GM18909 (cell line): ENCODE results near the gene USP13.
"Not testable (repeated sequence)": the region's sequence is repeated elsewhere in the genome, so short reads cannot be mapped to it uniquely, and the experiment has no call there.

ENCODE experiments used
- ATAC-seq: cut with Tn5 transposase; IDR thresholded peaks from one replicate; pipeline ENCODE4 v1.9.1; 2021; ENCODE audit warnings: mild to moderate bottlenecking; ENCODE audit not compliant: unreplicated experiment, poor library complexity

USP13 gene

DNA sequence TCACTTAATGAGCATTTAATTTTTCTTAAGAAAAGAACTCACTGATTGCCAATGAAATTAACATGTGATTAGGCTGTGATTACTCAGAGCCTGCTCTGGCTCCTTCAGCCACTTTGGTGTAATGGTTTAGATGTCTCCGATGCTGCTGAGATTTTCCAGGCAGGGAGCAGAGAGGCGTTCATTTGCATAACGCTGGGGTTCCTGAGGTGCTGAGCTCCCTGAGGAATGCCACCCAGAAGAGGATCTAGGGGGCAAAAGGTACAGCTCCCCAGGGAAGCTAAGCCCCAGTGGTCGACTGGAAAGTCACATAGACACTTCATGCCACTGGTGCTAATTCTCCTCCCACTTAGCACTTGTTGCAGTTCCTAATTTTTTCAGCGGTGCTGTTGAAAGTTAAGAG lies 119.5 kb downstream of the USP13 start:
- no peak for ATAC-seq

DNA sequence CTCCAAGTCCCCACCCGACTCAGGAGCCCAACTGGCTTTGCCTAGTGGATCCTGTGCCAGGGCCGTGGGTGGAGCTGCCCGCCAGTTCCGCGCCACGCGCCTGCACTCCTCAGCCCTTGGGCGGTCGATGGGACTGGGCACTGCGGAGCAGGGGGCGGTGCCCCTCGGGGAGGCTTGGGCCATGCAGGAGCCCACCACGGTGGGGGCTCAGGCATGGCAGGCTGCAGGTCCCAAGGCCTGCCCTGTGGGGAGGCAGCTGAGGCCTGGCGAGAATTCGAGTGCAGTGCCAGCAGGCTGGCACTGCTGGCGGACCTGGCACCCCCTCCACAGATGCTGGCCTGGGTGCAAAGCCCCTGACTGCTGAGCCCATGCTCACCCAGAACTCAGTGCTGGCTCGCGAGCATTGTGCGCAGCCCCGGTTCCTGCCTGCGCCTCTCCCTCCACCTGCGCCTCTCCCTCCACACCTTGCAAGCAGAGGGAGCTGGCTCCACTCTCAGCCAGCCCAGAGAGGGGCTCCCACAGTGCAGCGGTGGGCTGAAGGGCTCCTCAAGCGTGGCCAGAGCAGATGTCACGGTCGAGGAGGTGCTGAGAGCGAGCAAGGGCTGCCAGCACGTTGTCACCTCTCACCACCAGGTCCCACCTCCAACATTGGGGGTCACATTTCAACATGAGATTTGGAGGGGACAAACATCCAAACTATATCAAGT lies 122.7 kb downstream of the USP13 start:
- ATAC-seq: no peak

DNA sequence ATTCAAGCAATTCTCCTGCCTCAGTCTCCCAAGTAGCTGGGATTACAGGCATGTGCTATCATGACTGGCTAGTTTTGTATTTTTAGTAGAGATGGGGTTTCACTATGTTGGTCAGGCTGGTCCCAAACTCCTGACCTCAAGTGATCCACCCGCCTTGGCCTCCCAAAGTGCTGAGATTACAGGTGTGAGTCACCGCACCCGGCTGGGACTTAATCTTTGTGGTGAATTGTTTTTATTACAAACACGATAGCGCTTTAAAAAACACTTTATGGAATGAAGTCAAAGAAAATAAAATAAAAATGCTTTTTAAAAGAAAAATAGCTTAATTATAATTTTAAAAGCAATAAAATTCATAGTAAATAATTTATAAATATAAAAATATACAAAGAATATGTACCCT lies 130.0 kb downstream of the USP13 start:
- not testable (repeated sequence) for ATAC-seq

DNA sequence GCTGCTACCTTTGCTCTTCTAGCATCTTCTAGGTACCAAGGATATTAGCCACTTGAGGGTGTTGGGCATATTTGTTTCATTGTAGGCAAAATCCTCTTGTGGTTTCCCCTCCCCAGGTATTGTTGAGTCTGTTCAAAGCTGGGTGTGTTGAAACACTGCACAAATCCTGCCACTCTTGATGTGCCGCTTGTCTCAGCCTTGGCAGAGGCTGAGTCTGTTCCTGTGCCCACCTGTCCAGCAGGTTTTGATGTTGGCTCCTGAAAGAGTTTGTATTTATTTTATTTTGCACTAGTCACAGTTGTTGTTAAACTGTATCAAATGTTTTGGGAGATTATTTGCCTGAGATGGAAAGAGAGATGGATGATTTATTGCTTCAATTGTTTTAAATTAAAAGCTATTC lies 136.2 kb downstream of the USP13 start:
- ATAC-seq: no peak

DNA sequence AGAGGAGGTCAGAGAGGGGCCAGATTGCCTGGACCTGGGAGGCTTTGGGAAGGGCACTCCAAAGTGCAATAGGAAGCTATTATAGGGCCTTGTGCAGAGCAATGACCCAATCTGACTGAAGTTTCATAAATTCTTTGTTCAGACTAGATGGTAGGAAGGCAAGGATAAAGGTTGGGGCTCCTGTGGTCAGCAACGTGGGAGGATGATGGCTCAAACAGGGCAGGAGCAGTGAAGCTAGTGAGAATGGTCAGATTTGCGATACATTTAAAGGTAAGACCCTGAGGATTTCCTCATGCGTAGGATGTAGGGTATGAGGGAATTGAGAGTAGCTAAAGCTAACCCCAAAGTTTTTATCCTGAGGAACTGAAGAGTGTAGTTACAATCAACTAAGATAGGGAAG lies 139.0 kb downstream of the USP13 start:
- ATAC-seq: no peak

DNA sequence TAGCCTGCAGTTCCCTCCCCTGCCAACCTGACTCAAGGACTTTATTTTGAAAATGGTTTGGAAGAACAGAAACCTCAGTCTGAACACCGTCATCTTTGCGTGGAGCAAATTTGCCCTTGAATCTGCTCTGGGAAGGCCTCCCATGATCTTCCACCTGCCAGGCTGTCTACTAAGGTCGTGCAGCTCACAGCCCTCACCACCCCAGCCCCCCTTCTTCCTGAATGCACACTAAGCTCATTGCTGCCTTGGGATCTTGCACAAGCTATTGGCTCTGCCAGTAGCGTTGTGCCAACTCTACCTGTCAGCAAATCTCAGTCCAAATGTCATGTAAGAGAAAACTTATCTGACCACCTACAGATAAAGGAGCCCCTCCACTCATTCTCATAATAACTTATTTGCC lies 141.5 kb downstream of the USP13 start:
- ATAC-seq: no peak

DNA sequence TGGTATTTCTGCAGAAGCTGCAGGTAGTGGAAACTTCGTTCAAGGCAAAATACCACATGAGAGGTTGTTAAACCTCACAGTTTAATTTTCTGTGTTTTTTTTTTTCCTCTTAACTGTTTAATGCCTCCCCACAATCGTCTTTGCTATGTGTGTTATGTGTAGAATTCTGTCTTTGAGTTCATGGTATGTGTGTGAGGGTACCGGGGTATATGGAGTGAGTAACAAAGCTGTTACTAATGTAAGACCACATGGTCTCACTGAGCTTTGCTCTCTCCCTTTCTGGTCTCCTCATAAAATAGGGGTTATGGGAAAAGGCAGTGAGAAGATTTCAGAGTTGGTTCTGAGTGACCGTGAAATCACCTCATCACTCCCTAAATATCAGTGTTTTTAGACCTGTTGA lies 143.6 kb downstream of the USP13 start:
- no peak for ATAC-seq

DNA sequence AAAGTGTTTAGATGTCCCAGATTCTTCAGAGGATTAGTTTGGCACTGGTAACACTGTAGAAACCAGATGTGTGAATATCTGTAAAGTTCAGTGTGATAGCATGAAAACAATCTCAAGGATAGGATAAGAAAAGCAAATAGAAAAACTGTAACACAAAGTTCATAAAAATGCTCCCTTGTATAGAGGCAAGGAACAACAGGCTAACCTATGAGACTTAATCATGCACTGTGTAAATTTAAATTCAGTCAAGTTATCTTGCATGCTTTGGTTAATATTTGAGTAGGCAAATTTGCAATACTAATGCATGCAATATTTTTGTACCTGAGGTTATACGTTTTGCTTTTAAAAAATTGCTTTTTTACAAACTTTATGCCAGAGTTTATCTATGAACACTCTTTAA lies 144.4 kb downstream of the USP13 start:
- no peak for ATAC-seq

DNA sequence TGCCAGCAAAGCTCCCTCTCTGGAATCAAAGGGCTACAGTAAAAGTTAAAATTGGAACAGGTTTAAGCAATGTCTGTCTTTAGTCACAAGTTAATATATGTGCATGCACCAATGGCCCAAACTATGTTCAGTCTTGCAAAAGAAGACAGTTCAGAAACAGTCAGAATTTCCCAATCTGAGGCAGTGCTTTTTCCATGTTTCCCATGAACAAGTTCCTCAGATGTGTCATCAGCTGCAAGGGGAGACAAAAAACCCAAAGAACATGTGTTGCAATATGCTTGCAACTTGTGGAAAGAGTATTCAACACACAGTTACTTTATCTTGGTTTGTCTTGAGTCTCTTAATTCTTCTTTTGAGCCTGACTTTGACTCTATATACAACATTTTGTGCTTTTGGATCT lies 148.4 kb downstream of the USP13 start:
- no peak for ATAC-seq

DNA sequence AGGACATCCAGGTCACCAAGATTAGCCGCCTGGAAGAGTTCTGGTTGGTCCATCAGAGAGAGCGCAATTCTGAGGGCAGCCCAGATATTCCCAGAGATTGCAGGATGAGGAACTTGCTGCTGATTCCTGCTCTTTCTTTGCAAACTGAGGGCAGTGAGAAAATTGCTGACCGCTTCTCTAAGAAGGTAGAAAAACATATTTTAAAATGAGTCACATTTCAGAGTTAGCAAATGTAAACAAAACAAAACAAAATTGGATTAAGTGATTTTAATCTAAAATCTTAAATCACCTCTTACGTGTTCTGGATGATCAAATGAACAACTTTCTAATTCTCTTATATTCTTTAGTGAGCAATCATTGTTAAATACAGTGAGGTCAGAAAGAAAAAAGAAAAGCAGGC lies 149.0 kb downstream of the USP13 start:
- ATAC-seq: no peak

DNA sequence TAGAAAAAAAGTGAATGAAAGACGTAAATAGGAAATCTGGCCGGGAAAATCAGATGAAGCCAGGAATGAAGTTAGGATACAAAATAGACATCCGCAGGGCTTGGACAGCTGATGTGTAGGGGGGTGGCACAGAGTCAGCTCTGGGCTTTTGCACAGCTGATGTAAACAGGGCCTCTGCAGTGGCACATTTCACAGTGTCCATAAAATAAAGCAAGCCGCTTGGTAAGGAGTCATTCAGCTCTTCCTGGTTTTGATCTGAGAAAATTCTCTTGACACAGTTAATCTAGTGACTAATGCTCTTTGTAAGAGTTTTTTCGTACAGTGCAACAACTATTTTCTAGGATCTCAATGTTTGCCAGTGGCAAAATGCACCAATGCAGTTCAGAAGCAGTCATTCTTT lies 153.3 kb downstream of the USP13 start:
- no peak for ATAC-seq

DNA sequence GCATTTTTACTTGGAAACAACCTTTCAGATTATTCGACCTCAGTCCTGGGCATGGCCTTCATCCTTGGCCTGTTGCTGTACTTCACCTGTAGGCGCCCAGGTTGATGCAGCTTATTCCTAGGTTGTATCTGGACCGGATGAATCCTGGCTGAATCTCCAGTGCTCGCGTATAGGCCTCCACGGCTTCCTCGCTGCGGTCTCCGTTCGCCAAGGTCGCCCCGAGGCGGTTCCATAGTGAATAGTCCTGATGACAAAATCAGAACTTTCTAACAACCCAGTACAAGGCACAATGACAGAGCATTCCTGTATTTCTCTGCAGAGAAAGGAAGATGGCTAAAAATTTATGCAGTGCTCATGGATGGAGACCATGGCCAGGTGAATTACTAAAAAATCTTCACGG lies 154.7 kb downstream of the USP13 start:
- ATAC-seq: no peak

DNA sequence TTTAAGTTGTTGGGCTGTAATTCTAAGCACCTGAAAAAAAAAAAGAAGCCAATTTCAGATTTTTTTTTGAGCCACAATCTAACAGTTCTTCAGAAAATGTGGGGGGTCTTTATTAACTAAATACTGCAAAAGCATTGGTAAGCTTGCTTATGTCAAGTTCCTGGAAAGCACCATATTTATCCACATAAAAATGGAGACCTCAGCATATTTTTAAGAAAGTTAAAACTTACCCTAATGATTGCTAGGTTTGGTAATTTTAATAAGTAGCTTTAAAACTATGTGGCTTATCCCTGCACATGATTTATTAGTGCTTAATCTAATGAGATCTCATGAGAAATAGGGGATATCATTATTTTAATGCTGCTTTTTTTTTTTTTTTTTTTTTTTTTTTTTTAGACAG lies 156.8 kb downstream of the USP13 start:
- no peak for ATAC-seq

DNA sequence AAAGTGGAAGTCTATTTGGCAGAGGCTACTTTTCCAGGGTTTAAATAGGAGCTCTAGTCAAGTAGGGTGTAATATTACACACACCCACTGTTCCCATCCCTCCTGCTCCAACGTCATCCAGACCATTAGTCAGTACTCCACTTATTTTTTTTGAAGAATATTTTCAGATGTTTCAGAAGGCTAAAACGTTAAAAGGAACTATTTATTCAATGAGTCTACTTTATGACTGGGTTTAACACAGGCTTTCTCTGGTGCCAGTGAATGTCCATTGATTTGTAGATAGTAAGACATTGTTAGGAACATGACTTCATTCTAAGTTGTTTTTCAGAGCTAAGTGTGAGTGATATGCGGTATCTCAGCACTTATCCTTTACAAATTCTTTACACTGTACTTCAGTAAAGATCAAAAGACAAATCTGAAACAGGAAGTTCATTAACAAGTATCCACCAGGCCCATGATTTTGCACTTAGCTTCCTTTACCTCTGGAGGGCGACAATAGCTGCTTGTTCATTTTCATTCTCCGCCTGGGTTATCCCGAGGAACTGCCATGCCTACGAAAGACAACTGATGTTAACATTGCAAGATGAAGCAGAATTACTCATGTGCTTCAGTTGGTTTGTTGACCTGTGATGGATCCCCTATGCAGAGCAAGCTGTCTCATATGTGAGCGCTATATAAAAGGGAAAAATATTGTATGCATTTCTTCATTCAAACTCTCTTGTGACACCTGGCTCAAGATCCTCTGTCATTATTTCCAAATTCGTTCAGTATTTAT lies 158.7 kb downstream of the USP13 start:
- ATAC-seq: peak; percentile 77

DNA sequence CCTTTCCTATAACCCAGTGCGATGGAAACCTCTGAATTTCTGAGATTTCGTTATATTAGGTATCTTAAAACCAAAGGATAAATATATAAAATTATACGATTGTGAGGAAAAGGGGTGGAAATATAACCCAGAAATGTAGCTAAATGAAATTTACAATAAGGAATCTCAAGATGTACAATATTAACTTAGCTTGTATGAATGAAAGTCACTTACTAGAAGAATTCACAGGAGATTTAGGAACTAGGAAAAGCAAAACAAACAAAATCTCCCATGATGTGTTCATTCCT lies 159.2 kb downstream of the USP13 start:
- ATAC-seq: no peak

DNA sequence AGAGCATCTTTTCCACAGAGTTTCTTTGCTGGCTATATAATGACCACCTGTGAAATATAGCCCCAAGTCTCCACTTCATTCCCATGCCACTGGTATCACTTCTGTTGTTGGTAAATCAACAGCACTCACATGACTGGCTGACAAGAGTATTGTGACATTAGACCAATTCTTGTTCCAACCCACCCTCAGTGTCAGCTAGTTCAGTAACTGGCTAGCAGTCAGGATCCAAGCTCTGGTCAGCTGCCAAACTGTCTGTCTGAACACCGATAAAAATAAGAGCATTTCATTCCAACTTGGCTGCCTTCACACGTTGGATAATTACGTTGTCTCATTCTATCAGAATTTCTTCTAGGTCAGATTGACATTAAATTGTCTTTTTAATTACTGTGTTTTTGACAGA lies 166.5 kb downstream of the USP13 start:
- no peak for ATAC-seq

DNA sequence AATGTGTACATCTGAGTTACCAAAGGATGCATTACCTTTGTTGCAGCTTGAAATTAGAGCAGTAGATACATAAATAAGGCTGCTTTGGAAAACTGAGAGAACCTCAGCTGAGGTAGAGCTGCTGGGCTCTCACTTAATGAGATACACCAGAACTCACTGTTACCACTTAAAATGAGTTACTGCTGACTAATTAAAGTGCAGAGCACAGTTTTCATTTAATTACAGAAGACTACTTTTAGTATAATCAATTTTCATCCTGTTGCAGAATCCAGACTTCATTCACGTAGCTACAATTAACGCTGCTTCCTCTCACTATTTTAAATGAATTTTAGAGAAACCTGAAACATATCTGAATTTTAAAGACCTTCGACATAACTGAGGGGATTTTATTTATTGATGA lies 169.5 kb downstream of the USP13 start:
- ATAC-seq: no peak

DNA sequence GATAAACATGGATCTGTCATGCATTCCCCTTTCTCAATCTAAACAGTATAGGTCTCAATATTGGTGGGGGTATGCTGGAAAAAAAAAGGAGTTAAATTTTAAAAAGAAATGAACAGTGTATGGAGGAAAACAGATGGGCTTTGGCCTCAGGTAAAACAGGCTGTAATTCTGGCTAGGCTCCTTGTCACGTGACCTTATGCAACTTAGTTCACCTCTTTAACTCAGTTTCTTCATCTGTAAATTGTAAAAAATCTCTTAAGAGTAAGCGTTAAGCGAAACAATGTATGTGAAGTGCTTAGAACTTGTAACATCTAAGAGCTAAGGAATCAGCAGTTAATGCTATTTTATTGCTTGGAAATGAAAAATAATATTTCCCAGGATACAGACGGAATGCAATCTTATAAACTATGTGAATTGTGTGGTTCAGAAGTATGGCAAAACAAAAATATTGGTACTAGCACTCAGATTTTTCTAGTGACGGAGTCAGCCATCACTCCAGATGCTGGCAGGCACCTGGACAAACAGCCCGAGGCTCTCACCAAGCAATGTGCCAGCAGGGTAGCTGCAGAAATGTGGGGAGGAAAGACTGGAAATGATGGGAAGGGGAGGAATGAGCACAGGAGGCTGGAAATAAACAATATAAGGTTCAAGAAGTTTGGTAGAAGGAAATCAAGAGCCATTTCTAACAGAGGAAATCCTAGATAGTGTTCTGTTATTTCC lies 172.8 kb downstream of the USP13 start:
- ATAC-seq: no peak

DNA sequence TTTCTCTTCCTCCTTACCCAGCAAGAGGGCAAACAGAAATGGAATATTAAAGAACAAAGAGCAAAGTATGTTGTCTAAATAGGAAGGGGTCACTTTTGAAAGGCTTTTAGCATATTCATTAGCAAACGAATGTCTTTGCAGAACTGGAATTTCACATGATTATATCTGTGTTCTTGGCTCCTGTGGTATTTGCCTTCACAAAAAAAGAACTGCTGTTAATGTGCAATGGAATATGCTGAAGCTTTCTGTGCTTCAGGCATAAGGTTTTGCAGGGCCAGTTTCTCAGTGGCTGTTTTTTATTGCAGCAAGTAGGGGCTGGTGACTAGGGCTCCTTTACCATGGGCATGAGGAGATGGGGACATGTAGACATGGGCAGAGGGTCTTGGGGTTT lies 173.4 kb downstream of the USP13 start:
- no peak for ATAC-seq

DNA sequence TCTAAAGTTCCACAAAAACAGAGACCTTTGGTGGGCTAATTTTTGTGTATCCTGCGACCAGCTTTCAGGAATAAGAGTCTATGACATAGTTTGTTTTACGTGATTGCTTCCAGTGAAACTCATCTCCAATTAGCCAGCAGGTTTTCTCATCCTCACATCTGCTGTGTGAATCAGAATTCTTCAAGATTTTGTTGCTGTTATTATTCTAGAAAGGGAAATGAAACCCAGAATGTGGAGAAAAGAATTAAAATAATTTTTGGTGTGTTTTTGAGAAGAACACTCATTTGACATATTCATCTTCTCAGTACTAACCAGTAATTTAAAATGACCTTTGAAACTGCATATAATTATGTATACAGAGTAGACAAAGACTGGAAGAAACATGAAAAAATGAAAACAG lies 175.9 kb downstream of the USP13 start:
- no peak for ATAC-seq

DNA sequence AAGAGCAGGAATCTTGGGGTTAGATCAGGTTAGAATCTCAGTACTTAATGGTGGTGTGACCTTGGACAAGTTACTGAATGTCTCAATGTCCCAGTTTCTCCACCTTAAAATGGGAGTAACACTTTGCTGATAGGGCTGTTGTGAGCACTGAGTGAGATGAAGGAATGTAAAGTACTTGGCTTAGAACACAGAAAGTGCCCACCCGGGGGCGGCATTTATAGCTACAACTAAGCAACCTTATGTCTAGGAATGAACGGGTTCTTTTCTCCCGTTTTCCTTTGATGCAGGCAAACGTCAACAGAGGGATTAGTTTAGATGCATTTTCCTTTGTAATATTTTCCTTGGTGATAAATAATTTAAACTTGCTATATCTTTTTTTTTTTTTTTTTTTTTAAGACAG lies 176.6 kb downstream of the USP13 start:
- ATAC-seq: no peak
